Measurements from ENCODE around the gene PCK2. TPM values are rescaled to one million over a fixed set of nuclear protein-coding genes. Genes with fewer than 3 reads are reported as not detected.

Gene PCK2
- total and polyA plus RNA-seq, 2 of the 13 experiments (the other 11 are each of a cell fraction or from before 2014, with no cell fraction given), result 129 to 272 TPM

GRCh38 chr14:24093901-24094840, at the start of gene PCK2 (continued):
- peak; percentile 63; the same call in 1 of the 2 replicates for TF ChIP-seq NR2C2 (CRISPR knock-in tag; IDR thresholded peaks at IDR 0.05; ENCODE audit: borderline replicate concordance)
- TF ChIP-seq FOXP1 (IDR thresholded peaks at IDR 0.05), result no peak
- peak; percentile 56 for TF ChIP-seq FOXP1 (CRISPR knock-in tag; IDR thresholded peaks at IDR 0.05)
- no peak for TF ChIP-seq ZBTB40 (IDR thresholded peaks at IDR 0.05)
- TF ChIP-seq ZBTB40 (CRISPR knock-in tag; IDR thresholded peaks at IDR 0.05), result no peak
- peak; percentile 100 for TF ChIP-seq HNRNPK (IDR thresholded peaks at IDR 0.05; ENCODE audit: low read depth, low read length, poor library complexity, severe bottlenecking)
- TF ChIP-seq EZH2 (conservative IDR thresholded peaks at IDR 0.05; ENCODE audit: low read depth, low read length), result no peak
- TF ChIP-seq, protein P1, sequence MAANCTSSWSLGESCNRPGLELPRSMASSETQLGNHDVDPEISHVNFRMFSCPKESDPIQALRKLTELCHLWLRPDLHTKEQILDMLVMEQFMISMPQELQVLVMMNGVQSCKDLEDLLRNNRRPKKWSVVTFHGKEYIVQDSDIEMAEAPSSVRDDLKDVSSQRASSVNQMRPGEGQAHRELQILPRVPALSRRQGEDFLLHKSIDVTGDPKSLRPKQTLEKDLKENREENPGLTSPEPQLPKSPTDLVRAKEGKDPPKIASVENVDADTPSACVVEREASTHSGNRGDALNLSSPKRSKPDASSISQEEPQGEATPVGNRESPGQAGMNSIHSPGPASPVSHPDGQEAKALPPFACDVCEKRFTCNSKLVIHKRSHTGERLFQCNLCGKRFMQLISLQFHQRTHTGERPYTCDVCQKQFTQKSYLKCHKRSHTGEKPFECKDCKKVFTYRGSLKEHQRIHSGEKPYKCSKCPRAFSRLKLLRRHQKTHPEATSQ (CRISPR knock-in tag; IDR thresholded peaks at IDR 0.05; ENCODE audit: borderline replicate concordance), result peak; percentile 99
- peak; percentile 58; the same call in 1 of the 2 replicates for TF ChIP-seq PRDM10 (CRISPR knock-in tag; IDR thresholded peaks at IDR 0.05; ENCODE audit: low read depth)
- TF ChIP-seq XRCC5 (optimal IDR thresholded peaks at IDR 0.05; ENCODE audit: low read length), result peak; percentile 34
